GM18867 (cell line): Measurements from ENCODE around the gene MRPL24.
"Not testable (repeated sequence)": the region's sequence is repeated elsewhere in the genome, so short reads cannot be mapped to it uniquely, and the experiment has no call there.

Experiments used
- ATAC-seq: cut with Tn5 transposase; IDR thresholded peaks from one replicate; pipeline ENCODE4 v1.9.1; 2021; ENCODE audit warnings: mild to moderate bottlenecking, moderate library complexity; ENCODE audit not compliant: unreplicated experiment

Gene MRPL24

DNA sequence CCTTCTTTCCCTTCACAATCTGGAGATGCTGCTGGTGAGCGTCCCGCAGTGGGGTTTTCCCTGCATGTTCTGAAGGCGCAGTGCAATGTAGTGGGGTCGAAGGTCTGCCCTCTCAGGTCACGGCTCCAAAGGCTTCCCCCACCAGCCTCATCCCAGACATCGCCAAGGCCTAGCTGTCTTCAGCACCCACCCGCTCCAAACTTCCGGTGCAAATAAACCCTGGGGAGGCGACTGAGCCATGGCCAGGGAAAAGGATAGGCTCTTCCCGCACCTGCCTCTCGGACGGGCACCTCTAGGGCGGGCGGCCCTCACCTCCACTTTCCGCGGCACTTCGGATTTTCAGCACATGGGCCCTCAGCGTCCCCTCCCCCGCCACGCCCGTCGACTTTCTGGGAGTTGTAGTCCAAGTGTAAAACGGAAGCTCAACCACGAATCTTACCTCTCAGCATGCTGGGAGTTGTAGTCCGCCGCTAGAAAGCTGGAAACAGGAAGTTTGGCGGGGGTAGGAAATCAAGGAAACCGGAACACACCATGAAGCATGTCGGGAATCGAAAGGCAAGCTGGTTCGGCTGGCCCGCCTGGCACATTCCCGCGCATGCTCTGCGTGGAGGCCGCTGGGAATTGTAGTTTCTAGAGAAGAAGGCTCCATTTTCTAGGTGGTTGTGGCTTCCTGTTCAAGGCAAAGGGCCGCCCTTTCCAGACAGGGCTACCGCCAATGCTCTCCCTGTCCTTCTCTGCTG is at the start of gene MRPL24:
MRPL24 (minus strand) TSS at position 348 of the 740 bp plus-strand sequence. CDS start 2,384 bp downstream, outside the sequence.
- ATAC-seq: peak; percentile 81

DNA sequence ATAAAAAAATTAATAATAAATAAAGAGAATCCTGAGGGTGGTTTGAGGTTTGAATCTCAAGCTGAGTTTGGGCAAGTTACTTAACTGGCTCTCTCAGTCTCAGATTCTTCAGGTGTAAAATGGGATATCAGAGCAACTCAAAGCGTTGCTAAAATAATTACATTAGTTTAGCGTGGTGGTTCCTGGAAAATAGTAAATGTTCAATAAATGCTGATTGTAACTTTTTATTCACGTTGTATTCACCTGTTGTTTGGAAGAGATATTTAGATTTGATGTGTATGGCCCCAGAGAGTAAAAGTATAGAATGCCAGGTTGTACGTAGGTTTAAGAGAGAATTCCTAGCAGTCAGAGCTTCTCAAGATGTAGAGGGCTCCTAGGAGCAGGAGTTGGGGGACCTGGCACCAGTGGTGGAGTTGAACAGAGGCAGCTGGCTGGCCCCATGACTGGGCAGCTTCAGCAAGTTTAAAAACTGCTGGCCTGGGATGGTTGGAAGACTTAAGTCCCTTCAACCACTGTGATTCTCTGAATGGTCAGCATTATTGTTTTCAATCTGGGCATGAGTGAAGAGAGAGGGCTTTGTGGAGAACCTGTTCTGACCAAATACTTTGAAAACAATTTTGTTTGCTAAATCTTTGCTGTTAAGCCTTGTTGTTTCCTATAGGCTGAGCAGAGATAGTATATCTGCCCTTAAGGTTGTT is 48.9 kb upstream of the MRPL24 start:
- ATAC-seq: no peak

DNA sequence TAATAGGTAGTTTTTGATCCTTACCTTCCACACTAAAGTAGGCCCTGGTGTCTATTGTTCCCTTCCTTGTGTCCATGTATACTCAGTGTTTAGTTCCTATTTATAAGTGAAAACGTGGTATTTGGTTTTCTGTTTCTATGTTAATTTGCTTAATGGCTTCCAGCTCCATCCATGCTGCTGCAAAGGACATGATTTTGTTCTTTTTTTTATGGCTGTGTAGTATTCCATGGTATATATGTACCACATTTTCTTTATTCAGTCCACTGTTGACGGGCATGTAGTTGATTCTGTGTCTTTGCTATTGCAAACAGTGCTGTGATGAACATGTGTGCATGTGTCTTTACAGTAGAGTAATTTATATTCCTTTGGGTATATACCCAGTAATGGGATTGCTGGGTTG is 47.2 kb upstream of the MRPL24 start:
- no peak for ATAC-seq

DNA sequence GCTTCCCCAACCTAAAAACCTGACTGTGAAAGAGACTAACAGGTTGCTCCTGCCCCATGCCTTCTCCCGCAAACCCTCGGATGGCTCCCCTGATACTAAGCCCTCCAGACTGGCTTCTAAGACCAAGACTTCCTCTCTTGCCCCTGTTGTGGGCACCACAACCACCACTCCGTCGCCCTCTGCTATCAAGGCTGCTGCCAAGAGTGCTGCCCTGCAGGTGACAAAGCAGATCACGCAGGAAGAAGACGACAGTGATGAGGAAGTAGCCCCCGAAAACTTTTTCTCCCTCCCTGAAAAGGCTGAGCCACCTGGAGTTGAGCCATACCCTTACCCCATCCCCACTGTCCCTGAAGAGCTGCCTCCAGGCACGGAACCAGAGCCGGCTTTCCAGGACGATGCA is 45.8 kb upstream of the MRPL24 start:
- no peak for ATAC-seq

DNA sequence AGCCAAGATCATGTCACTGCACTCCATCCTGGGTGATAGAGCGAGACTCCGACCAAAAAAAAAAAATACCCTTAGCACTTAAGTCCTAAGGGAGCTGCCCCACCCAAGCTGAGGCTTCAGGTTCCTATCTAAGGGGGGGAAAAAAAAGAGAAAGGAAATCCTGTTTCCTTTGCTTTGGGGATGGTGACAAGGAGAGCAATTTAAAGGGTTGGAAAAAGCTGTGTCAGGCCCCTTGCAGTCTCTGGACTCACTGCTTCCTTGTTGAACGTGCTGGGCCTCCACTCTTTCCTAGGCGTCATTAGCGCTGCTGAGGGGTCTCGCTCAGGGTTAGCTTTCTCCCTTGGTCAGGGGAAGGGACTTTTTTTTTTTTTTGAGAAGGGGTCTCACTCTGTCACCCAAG is 44.6 kb upstream of the MRPL24 start:
- no peak for ATAC-seq

DNA sequence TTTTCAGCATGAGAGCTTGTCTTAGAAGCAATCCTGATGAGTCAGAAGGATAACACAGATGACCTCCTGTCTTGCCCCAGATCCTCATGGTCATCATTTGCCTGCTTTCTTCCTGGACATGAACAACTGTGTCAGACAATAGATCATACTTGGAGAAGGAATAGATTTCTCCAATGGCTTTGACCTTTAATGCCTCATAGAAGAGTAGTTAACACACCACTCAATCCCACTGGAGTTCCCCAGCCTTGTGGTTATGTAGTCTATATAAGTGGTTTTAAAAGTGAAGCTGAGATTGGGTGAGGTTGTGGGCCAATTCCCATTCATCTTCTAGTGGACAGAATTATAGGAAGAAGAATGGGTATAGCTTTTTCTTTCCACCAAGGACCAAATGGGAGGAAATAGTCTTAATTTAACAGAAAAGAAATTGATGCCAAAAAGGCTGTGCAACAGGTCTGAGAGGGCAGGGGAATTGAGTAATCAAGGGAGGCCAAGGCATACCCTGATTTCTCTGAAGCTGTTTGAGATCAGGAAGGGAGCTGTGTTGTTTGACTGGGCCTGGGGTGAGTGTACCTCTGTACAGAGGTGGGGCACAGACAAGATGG is 40.8 kb upstream of the MRPL24 start:
- no peak for ATAC-seq

DNA sequence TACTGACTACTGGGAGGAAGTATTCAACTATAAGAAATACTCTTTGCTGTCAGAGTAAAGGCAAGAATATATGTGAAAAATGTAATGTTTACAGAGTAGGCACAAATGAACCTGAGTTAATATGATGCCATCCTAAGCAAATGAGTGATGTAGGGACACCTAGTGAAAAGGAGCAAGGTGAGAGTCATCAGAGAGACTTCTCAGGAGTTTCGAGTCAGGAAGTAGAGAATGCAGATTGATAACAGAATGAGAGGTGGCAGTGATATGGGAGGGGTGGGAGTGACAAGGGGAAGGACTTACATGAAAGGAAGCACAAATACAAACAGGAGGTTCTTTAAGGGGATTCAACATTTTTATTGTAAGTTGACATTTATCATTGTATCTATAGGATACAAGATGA is 36.7 kb upstream of the MRPL24 start:
- ATAC-seq: no peak

DNA sequence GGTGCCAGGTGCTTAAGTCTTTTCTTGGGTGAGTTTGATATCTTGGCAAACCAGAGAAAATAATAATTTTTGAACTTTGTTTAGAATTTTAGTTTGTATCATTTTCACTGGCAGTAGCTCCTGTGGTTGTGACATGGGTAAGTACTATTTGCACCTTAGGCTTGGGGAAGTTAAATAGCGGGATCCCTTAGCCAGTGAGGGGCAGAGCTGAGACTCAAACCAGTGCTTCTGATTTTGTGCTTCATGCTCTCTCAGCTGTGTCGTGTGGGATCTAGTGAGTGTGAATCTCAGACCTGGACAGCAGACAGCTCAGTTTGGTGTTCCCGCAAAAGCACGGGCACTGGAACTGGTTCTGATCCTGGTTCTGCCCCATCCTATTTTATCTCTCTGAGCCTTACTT is 36.1 kb upstream of the MRPL24 start:
- no peak for ATAC-seq

DNA sequence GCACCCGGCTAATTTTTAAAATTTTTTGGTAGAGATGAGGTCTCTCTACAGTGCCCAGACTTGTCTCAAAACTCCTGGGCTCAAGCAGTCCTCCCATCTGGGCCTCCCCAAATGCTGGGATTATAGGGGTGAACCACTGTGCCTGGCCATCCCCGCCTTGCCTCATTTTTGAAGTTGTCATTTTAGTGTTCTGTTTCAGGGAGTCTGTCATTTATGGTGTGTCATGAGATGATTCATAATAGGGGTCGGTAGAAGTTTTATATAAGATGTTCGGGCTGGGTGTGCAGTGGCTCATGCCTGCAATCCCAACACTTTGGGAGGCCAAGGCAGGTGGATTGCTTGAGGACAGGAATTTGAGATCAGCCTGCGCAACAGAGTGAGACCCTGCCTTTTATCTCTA is 34.9 kb upstream of the MRPL24 start:
- ATAC-seq: no peak

DNA sequence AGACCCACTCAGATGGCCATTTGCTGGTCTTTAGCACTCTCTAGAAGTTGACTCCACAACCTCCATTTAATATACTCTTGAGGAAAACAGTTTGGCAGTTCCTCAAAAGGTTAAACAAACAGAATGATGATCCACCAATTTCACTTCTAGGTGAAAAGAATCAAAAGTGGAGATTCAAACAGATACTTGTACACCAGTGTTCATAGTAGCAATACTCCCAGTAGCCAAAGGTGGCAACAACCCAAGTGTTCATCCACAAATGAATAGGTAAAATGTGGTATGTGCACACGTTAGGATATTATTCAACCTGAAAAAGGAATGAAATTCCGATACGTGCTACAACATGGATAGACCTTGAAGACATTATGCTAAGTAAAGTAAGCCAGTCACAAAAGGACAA is 32.7 kb upstream of the MRPL24 start:
- ATAC-seq: no peak

DNA sequence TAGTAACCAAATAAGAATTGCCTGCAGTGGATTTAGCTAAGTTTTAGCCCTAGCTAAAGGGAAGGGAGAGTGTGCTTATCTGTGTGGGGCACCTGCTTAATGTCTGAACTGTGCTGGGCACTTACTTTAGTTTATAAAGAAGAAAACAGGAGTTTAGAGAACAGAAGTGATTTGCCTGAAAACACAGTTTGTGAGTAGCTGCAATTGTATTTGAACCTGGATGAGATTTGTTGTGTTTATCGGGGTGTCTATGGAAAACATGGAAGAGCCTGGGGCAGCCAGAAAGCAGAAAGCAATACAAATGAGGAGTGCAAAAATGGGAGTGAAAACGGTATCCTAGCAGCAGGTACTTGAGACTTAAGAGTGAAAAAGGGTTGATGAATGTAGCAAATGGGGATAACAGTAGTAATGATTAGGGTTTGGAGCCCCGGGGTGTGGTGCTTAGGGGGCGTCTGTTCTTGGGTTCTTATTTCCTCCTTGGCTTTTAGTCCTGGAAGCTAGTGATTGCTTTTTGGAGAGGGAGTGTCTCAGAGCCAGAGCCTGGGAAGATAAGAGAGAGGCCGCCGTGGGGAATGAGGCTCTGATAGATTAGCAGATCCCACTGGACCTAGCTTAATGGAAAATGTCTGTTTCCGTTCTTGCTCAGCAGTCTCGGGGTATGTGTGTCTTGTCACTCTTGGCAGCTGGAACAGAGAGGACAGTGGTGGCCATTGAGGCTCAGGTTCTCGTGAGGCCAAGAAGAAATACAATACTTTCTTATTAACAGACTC is 32.0 kb upstream of the MRPL24 start:
- ATAC-seq: no peak

DNA sequence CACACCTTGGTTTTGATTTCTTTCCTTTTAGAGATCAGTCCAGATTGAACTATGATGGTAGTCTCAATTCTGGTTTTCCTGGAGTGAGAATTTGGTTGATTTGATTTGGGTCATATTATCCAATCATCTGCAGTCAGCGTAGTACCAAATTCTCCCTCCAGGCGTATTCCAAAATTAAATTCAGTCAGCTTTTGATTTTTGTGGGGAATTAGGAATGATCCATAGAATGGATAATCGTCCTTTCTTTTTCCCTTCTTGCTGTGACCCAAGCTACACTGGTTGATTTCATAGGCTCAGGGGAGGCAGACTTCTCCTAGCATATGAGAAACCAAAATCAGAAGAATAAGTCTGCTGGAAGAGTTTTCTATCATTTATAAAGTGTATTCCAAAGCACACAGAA is 31.3 kb upstream of the MRPL24 start:
- ATAC-seq: no peak

DNA sequence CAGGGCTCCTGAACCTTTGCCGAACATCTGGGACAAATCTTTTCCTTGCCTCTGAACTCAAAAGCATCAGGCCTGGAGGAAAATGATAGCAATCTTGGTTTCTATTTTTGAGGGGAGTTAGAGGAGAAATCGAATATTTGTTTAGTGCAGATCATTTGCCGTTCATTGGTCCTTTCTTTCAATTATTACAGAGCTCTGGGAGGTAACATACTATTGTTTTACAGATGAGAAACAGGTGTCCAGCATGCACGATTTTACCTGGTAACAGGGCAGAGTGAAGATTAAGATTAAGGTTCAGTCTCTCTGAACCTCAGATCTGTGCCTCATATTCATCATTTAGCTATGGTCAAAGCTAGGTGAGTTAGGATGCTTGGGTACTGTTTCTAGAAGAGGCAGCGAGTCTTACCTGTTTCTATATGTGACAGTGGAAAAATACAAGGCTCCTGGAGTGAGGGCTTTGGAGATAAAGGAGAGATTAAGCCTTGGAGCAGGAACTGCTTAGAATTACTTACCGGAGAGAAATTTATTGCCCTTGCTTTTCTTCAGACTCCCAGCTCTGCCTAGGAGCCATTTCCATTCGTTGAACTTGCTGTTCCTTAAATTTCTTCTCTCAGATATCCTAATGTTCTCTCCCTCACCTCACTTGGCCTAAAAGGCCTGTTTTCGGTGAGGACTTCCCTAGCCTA is 27.9 kb upstream of the MRPL24 start:
- ATAC-seq: no peak

DNA sequence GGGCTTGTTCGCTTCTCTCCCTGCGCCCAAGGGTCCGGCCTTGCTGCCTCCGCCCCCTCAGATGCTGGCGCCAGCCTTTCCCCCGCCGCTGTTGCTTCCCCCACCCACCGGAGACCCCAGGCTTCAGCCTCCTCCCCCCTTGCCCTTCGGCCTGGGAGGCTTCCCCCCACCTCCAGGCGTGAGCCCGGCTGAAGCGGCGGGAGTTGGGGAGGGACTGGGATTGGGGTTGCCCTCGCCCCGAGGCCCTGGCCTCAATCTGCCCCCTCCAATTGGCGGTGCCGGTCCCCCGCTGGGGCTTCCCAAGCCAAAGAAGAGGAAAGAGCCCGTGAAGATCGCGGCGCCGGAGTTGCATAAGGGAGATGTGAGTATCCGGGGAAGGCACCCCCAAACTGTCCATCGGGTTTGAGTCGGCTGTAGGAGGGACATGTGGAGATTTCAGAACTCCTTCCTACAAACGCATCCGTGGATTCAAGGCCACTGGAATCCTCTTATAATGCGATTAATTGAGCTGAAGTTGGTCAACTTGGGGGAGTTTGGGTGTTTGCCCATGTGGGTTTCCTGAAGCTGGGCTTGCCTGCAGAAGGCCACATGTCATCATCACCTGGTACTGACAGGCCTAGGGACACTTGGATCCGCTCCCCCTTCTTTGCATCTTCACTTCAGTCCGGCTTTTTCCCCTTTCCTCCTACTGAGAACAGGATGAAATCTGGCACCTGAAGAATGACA is 27.2 kb upstream of the MRPL24 start:
- peak; percentile 6 for ATAC-seq

DNA sequence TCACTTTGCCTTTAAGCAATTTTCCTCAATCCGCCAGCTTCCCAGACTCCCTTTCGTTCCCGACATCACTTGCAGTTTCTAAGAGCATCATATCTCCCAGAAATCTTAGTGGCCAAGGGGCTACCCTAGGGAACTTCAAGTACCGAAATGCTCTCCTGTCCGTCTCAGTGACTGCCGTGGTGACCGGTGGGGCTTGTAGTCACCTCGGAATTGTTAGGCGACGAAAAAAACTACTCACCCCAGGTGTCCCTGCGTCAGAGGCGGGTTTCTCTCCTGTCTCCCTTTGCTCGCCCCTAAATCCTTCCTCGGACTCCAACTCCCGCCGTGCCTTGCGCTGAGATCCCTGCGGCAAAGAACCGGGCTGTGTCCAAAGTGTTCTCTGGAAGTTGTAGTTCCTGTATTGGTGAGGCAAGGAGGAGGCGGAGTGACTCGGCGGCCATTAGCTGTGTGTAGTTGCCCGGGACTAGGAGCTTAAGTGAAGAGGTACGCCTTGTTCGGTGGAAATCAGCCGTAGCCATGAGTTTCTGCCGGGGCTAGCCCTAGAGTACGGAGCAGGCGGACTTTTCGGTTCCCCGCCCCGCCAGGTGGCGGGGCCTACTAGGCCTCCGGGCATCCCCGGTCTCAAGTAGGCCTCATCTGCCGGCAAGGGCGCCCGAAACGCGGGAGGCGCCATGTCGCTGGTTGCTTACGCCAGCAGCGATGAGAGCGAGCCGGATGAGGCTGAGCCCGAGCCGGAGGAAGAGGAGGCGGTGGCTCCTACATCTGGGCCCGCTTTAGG is 26.4 kb upstream of the MRPL24 start, which contains the start of gene PRCC:
PRCC (plus strand) TSS at position 435 of the 778 bp plus-strand sequence; CDS start at position 672, 237 bp downstream.
- ATAC-seq: peak; percentile 89

DNA sequence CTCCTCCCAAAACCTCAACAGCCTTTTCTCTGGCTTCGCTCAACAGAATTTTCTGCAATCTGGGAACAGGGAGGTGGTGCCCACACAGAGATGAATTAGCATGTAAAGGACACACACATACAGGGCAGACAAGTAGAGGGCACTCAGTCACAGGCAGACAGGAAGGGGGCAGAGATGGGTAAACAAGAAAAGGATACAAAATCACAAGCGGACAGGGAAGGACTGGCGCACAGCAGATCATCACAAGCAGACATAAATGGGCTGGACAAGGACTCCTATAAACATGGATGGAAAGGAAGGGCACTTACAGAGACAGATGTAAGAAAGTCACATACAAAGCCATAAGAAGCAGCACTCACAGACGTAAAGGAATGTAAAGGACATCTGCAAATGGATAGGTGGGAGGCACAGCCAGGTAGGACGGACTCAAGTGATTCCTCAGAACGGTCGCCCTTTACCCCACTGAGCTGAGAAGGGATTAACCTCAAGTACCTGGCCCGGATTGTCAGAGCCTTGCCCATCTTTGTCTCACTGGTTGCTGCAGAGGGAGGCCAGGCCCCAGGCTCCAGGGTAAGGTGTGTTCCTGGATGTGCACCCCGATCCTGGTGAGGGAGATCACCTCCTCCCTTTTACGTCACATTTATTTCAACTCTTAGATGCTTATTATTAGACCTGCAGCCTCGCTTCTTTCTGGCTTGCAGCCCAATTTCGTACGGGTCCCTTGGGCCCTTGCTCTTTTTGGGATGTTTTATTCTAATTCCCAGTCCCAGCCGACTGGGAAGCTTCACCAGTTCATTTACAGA is 25.6 kb upstream of the MRPL24 start:
- peak; percentile 6 for ATAC-seq

DNA sequence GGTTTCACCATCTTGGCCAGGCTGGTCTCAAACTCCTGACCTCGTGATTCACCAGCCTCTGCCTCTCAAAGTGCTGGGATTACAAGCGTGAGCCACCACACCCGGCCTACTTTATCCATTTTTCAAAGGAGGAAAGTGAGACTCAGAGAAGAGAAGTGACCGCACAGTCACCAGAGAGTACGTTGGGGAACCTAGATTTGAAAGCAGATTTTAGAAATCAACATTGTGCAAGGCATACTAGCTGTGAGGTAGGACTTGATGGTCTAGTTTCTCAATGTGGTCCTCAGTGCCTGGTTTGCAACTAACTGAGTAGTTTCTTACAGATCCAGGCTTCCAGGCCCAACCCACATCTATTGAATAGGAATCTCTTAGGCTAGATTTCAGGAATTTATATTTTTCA is 24.8 kb upstream of the MRPL24 start:
- ATAC-seq: no peak

DNA sequence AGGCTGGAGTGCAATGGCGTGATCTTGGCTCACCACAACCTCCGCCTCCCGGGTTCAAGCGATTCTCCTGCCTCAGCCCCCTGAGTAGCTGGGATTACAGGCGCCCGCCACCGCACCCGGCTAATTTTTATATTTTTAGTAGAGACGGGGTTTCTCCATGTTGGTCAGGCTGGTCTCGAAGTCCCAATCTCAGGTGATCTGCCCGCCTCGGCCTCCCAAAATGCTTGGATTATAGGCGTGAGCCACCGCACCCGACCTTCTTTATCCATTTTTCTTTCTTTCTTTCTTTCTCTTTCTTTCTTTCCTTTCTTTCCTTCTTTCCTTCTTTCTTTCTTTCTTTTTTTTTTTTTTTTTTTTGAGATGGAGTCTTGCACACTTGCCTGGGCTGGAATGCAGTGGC is 24.2 kb upstream of the MRPL24 start:
- not testable (repeated sequence) for ATAC-seq

DNA sequence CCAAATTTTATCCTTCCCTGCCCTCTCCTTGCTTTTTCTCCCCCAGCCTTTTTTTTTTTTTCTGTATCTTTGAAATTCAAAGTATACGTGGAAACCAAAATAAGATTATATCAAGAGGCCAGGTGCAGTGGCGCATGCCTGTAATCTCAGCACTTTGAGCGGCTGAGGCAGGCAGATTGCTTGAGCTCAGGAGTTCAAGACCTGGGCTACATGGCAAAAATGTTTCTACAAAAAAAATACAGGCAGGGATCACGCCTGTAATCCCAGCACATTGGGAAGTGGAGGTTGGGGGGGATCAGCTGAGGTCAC is 19.9 kb upstream of the MRPL24 start:
- no peak for ATAC-seq
